SJCRH30 (cell line): ENCODE measurements around the gene CERKL. TPM values are rescaled to one million over a fixed set of nuclear protein-coding genes. Genes with fewer than 3 reads are reported as not detected.

Experiments used
- DNase-seq, 2 experiments: peaks; one replicate each; pipeline ENCODE4 v3.0.0-alpha.2; 2015 to 2020
- H3K27ac ChIP-seq: fragments of 250-450 bp; sonication (Bioruptor Pico); 2 replicates; pipeline ENCODE4 v1.5.1; 2020; ENCODE audit warnings: mild to moderate bottlenecking, moderate library complexity
- H3K27me3 ChIP-seq: fragments of 250-450 bp; sonication (Bioruptor Pico); 2 replicates; pipeline ENCODE4 v1.5.1; 2020; ENCODE audit warnings: mild to moderate bottlenecking, moderate library complexity
- H3K36me3 ChIP-seq: fragments of 250-450 bp; sonication (Bioruptor Pico); 2 replicates; pipeline ENCODE4 v1.5.1; 2020; ENCODE audit warnings: mild to moderate bottlenecking, moderate library complexity
- H3K4me1 ChIP-seq: fragments of 250-450 bp; sonication (Bioruptor Pico); 2 replicates; pipeline ENCODE4 v1.5.1; 2020; ENCODE audit warnings: mild to moderate bottlenecking, moderate library complexity
- H3K4me3 ChIP-seq: fragments of 250-450 bp; sonication (Bioruptor Pico); 2 replicates; pipeline ENCODE4 v1.5.1; 2020; ENCODE audit warnings: mild to moderate bottlenecking, moderate library complexity
- H3K9me3 ChIP-seq: fragments of 250-450 bp; sonication (Bioruptor Pico); replicated peaks from 2 replicates; pipeline ENCODE4 v1.5.1; 2020; ENCODE audit warnings: mild to moderate bottlenecking, moderate library complexity
- total RNA-seq: library from RNA; depleted of rRNA; stranded (reverse); fragments of >200 nt; shearing (Covaris generic); gene quantifications from 2 replicates; pipeline ENCODE4 v1.2.3, GENCODE V29; 2014

CERKL gene
- total RNA-seq, 1 experiment from 2014 or later, result not detected

DNA sequence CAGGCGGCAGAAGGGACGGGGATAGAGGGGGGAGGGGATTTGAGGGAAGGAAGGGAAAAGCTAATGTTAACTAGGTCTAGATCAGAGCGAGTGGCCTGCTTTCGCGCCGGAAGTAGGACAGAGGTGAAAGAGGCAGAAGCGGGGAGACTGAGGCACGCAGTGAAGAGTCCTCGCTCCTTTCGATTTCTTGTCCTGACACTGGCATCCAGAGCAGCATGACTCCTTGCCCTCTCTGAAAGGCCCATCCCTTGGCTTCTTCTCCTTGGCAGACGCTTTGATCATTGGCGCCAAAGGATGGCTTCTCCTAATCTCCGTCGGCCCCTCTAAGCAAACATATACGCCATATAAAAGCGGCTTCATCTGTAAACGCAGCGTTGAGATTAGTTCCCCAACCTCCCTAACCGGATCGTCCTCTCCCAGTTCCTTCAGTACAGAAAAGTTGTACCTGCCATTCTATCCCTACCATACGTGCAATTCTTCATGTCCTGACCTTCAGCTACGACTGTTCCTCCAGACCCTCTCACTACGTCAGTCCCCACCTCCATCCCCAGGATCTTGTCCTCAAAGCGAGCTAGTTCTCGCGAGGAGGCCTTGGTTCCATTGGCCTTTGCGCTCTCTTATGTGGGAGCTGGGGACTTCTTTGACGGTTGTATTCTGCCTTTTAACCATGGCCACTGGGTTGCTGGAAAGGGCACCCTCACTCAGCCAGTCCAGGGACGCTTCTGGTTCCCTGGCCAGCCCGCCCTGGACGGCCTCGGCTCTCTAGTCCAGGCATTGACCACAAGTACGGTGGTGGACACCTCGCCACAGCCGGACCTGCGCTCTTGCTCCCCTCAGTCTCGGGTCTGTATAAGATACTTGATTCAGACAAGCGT, 24.3 kb upstream of the CERKL start:
- H3K27ac ChIP-seq, result no peak overlapping the region
- H3K4me1 ChIP-seq, result no peaks in the 10 kb centered on the region
- no peak for DNase-seq
- no peaks in the 10 kb centered on the region for H3K36me3 ChIP-seq
- H3K27me3 ChIP-seq, result no peaks in the 10 kb centered on the region
- no peaks in the 10 kb centered on the region for H3K9me3 ChIP-seq
- no peak overlapping the region for H3K4me3 ChIP-seq

DNA sequence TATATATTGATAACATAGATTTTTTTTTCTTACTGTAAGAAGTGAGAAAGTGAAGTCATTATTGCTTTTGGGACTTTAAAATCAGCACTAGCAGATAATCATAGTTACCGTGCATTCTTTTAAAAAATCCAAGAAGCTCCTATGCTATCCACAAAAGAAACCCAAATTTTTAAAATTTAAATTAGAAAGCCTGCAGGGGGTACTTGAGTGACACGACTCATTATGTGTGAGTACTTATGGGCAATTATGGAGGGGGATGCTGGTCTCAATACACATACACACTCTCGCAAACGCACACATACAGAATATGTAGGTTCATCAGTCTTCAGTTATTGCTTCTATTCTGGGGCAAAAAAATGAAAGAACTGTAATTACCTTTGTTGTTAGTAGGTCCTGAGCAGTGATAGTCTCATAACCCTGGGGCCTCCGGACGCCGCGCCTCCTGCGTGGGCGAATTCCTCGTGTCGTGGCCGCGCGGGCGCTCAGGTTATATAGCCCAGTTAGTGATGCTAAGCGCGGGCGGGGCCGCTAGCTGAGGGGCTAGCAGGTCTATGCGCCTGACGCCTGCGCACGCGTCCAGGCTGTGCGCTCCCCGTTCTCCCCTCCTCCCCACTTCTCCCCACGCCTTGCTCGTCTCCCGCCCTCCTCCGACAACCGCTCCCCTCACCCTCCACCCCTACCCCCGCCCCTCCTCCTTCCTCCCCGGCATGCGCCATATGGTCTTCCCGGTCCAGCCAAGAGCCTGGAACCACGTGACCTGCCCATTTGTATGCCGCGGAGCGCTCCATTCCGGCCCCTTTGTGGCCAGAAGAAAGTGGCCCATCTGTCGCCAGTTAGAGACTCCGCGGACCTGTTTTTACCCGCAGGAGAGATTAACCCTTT, 23.4 kb upstream of the CERKL start, which contains the start of gene NEUROD1:
NEUROD1 (minus strand) TSS at position 463 of the 882 bp plus-strand sequence. CDS start 1,657 bp downstream, outside the sequence.
- no peak for DNase-seq
- no peaks in the 10 kb centered on the region for H3K27me3 ChIP-seq
- no peak within 1 kb of the TSS for H3K4me3 ChIP-seq

DNA sequence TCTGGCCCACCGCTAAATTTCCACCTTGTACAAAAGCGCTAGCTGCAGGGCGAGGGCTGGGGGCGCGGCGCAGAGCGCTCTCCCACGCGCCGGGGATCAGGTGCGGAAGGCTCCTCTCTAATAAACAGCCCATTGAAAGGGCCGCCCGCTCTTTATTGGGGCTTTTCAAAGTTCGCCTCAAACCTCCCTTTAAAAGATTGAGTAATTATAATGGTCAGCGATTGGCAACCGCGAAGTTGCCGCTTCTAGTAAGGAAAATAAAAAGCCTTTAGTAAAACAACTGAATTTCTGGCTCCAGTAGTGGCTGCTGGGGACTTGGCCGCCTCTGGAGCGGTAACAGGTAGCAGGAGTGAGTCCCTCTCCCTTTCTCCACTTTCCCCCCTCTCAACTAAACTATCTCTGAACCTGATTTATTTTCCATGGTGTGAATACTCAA, 22.7 kb upstream of the CERKL start:
- no peaks in the 10 kb centered on the region for H3K27me3 ChIP-seq

More for the DNA sequence above, 23.4 kb upstream of the CERKL start, which contains the start of gene NEUROD1:
- no peaks in the 10 kb centered on the region for H3K36me3 ChIP-seq
- H3K9me3 ChIP-seq, result no peaks in the 10 kb centered on the region
- H3K27ac ChIP-seq, result no peak within 1 kb of the TSS
- no peaks in the 10 kb centered on the region for H3K4me1 ChIP-seq

DNA sequence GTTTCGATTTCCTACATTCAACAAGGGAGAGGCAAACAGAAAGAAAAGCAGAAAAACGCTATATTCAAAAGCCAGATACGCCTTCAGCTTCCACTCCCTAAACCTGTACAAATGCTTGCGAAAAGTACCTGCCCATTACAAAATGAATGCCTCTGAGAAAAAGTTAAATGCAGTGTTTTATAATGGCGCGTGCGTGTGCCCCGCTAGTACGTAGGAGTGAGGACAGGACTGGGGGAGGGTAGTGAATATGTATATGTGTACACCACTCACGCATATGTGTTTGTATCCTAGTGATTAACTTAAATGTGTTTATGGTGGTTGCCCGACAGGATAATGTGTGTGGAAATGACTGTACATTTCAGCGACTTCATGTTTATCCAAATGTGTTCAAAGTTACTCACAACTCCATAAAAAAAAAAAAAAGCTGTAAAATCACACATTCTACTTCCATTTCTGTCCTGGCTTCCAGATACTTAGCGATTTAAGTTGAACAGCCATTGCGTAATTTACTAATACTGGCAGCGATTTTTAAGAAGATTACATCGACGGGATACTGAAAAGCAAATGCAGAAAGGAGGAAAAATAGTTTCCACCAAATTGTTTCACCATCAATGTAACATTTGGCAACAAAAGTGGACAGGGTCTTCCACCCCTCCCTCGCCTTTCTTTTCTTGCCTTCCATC, 22.1 kb upstream of the CERKL start:
- Histone ChIP-seq H3K27ac (no peak overlapping the region), H3K36me3 (no peaks in the 10 kb centered on the region), H3K4me1 (no peaks in the 10 kb centered on the region), H3K27me3 (no peaks in the 10 kb centered on the region), H3K9me3 (no peaks in the 10 kb centered on the region), H3K4me3 (no peak overlapping the region)
- DNase-seq, result no peak

More for the DNA sequence above, 22.7 kb upstream of the CERKL start:
- Histone ChIP-seq H3K36me3 (no peaks in the 10 kb centered on the region), H3K9me3 (no peaks in the 10 kb centered on the region), H3K4me3 (no peak overlapping the region), H3K27ac (no peak overlapping the region), H3K4me1 (no peaks in the 10 kb centered on the region)
- DNase-seq, result no peak

DNA sequence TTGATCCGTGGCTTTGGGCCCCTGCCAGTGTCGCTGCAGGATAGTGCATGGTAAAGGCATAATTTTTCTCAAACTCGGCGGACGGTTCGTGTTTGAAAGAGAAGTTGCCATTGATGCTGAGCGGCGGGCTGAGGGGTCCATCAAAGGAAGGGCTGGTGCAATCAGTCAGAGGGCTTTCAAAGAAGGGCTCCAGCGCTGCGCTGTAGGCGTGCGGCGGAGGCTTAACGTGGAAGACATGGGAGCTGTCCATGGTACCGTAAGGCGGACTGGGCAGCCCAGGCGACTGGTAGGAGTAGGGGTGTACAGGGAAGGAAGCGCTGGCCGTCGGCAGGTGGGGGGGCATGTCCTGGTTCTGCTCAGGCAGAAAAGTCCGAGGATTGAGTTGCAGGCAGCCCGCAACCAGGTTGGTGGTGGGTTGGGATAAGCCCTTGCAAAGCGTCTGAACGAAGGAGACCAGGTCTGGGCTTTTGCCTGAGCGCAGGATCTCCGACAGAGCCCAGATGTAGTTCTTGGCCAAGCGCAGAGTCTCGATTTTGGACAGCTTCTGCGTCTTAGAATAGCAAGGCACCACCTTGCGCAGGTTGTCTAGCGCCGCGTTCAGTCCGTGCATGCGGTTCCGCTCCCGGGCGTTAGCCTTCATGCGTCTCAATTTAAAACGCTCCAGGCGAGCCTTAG, 21.1 kb upstream of the CERKL start:
- H3K27me3 ChIP-seq, result no peaks in the 10 kb centered on the region
- peak; percentile 26 to 37 for DNase-seq

DNA sequence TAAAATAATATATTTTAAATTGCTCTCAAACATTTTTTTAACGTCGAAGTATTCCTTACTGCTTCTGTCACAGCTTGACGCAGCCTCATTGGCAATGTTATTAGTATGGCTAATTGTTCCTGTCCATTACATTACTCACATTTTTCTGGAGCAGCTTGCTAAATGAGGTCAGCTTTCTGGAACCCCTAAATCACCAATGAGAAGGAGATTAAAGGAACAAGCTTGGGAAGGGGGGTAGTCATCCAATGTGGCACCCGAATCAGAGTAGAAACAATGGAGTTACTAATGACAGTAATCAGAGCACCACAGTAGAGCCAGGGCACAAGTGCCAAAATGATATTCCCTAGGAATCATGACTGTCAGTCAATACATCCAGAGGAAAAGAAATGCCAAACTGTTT, 18.3 kb upstream of the CERKL start:
- H3K9me3 ChIP-seq, result no peaks in the 10 kb centered on the region
- H3K36me3 ChIP-seq, result no peaks in the 10 kb centered on the region
- no peaks in the 10 kb centered on the region; the same call in 1 of the 2 replicates for H3K4me1 ChIP-seq
- no peak overlapping the region for H3K4me3 ChIP-seq
- no peak overlapping the region for H3K27ac ChIP-seq
- H3K27me3 ChIP-seq, result no peaks in the 10 kb centered on the region
- DNase-seq, result no peak

More for the DNA sequence above, 21.1 kb upstream of the CERKL start:
- H3K9me3 ChIP-seq, result no peaks in the 10 kb centered on the region
- H3K4me3 ChIP-seq, result no peak overlapping the region
- no peaks in the 10 kb centered on the region for H3K36me3 ChIP-seq
- H3K27ac ChIP-seq, result no peak overlapping the region
- H3K4me1 ChIP-seq, result no peaks in the 10 kb centered on the region; the same call in 1 of the 2 replicates

DNA sequence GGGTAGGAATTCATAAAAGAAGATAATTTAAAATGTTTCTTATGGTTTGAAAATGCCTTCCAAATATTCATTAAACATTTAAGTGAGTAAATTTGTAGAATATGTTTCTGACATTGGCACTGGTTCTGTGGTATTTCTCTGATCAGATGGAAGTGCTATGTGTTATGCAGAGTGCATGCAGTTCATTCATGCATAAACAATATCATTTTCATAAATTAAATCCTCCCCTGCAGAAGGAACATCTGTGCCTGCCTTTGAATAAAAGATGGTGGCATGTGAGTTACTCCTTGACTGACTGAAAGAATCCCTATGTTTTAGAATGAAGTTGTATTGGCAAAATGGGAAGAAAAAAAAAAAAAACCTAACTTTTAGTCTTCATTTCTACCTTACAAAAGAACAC, 17.6 kb upstream of the CERKL start:
- Histone ChIP-seq H3K4me3 (no peak overlapping the region), H3K27ac (no peak overlapping the region), H3K36me3 (no peaks in the 10 kb centered on the region), H3K4me1 (no peaks in the 10 kb centered on the region; the same call in 1 of the 2 replicates), H3K27me3 (no peaks in the 10 kb centered on the region), H3K9me3 (no peaks in the 10 kb centered on the region)
- no peak for DNase-seq

DNA sequence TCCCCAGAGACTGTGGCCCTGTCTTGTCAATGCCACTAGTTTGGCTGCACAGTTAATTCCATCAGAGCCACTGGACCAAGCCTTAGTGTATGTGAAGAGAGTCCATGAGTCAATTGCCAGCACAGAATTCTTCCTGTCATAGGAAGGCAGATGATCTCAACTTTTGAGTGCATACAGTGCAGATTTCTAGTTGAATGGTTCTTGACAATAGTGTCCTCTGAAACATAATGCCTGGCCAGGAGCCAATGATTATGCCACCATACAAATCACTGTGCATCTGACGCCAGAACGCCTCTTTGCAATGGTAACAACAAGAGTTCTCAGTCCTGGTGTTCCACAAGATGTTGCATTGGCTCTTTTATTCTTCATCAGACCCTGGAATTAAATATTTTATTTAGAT, 16.3 kb upstream of the CERKL start:
- no peak overlapping the region for H3K4me3 ChIP-seq
- no peak overlapping the region for H3K27ac ChIP-seq
- H3K4me1 ChIP-seq, result no peaks in the 10 kb centered on the region; the same call in 1 of the 2 replicates
- peak; percentile 54 to 71 for DNase-seq
- H3K27me3 ChIP-seq, result no peaks in the 10 kb centered on the region
- H3K9me3 ChIP-seq, result no peaks in the 10 kb centered on the region
- H3K36me3 ChIP-seq, result no peaks in the 10 kb centered on the region

DNA sequence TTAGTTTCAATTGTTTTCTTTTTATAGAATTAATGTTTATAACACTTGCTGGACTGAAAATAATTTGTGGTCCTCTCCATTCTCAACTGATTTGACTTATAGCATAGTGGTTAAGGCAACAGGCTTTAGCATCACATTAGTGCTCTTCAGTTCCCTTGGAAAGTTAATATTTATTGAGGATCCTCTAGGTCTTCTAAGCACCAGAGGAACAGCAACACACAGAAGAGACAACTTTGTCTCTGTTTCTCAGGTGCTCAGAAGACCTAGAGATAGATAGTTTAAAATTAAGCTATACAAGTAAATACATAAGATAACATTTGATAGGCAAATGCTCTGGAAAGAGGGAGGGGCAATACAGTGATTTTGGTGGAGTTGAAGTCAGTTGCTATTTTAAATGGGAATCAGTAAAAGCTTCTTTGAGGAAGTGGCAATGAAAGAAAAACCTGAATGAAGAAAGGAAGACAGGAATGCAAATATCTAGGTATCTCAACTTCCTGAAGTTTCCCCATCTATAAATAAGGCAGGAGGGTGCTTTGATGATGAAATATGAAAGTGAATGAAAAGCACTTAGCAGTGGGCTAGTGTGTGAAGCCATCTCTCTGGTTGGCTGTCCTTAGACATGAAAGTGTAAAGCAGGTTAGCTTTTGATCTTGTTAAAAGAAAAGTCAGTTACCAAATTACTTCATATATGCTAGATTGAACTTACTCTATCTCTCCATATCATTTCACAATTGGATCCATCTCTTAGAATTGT, 15.5 kb upstream of the CERKL start:
- Histone ChIP-seq H3K9me3 (no peaks in the 10 kb centered on the region), H3K27me3 (no peaks in the 10 kb centered on the region), H3K4me1 (no peaks in the 10 kb centered on the region; the same call in 1 of the 2 replicates), H3K27ac (no peak overlapping the region), H3K4me3 (no peak overlapping the region), H3K36me3 (no peaks in the 10 kb centered on the region)
- DNase-seq, result no peak

DNA sequence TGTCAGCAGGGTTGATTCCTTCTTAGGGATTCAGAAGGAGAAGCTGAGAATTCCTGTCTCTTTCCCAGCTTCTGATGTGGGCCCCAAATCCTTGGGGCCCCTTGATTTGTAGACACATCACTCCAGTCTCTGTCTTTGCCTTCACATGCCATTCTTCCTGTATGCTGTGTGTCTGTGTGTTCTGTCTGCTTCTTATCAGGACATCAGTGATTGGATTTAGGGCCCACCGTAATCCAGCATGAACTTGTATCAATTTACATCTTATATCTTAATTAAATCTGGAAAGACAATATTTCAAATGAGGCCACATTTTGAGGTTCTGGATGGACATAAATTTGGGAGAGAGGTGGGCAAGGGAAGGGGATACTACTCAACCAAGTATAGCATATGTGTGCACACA, 13.7 kb upstream of the CERKL start:
- H3K27ac ChIP-seq, result no peak overlapping the region
- H3K4me3 ChIP-seq, result no peak overlapping the region
- no peaks in the 10 kb centered on the region for H3K27me3 ChIP-seq
- no peak for DNase-seq
- no peaks in the 10 kb centered on the region for H3K36me3 ChIP-seq
- H3K4me1 ChIP-seq, result no peaks in the 10 kb centered on the region; the same call in 1 of the 2 replicates
- H3K9me3 ChIP-seq, result peaks cover 6% of the 10 kb centered on the region; the same call in 1 of the 2 replicates

DNA sequence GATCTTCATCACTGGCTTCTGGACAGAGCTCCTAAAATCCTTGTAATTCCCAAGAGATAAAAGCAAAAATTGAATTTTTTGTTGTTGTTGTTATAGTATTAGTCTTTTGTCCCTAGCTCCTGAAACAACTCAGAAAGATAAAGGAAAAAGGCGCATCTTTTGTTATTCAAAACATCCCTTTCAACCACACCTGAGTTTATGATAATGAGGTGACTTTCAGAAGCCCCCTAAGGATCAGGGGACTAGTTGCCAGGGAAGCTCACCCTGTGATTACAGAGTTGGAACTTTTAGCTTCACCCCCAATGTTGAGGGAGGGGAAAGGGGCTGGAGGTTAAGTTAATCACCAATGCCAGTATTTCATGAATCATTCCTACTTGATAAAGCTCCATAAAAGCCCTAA, 10.3 kb upstream of the CERKL start:
- Histone ChIP-seq H3K27me3 (no peaks in the 10 kb centered on the region), H3K36me3 (no peaks in the 10 kb centered on the region), H3K27ac (no peak overlapping the region), H3K4me1 (no peaks in the 10 kb centered on the region), H3K4me3 (no peak overlapping the region), H3K9me3 (peaks cover 6% of the 10 kb centered on the region; the same call in 1 of the 2 replicates)
- DNase-seq, result no peak

DNA sequence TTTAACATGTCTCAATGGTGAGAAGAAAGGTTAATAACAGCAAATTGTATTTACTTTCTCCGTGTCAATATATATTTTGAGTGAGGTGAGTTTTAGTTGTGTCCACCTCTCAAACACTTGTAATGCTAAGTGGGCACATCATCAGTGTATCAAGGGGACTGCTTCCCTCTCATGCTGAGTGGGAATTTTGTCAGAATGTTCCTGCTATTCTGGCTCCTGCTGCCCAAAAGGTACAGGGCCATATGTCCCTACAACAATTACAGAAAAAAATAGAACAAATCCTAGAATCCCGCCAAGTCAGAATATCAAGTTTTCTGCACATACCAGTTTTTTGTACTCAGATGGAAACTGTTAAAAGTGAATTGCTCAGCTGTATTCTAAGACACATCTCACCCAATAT, 5.4 kb upstream of the CERKL start:
- Histone ChIP-seq H3K9me3 (peaks cover 6% of the 10 kb centered on the region; the same call in 1 of the 2 replicates), H3K4me1 (no peaks in the 10 kb centered on the region), H3K27ac (no peak overlapping the region), H3K4me3 (no peak overlapping the region), H3K27me3 (no peaks in the 10 kb centered on the region), H3K36me3 (no peaks in the 10 kb centered on the region)
- no peak for DNase-seq

DNA sequence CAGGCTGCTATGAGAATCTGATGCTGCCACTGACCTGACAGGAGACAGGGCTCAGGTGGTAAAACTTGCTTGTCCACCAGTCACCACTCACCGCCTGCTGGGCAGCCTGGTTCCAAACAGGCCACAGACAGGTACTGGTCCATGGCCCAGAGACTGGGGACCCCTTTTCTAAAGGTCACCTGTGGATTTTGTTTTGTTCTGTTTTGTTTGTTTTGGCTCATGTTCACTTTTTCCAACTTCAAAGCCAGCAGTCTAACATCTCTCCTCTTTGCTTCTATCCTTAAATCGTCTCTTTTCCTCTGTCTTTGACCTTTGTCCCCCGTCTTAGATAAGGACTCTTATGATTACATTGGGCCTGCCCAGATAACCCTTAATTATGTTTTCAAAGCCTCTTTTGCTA, 3.3 kb upstream of the CERKL start:
- Histone ChIP-seq H3K36me3 (no peaks in the 10 kb centered on the region), H3K27me3 (no peaks in the 10 kb centered on the region), H3K4me1 (no peaks in the 10 kb centered on the region), H3K9me3 (no peaks in the 10 kb centered on the region), H3K4me3 (no peak overlapping the region), H3K27ac (no peak overlapping the region)
- DNase-seq, result no peak
